SK-N-SH (cell line): Measurements from ENCODE around the gene STAT6. TPM values are rescaled to one million over a fixed set of nuclear protein-coding genes. Genes with fewer than 3 reads are reported as not detected.

Experiments used
- CTCF ChIA-PET: fragments of 300-600, 350-600 bp; formaldehyde crosslinking; extraction: SDS; loops from one replicate; lab custom pipeline; 2021; lab: Yijun Ruan, JAX
- POLR2A ChIA-PET: fragments of 350-600 bp; sonication (Branson Sonifier 250); formaldehyde crosslinking; extraction: SDS; loops from one replicate; lab custom pipeline; 2020; ENCODE audit warnings: antibody characterized with exemption, inconsistent platforms; lab: Yijun Ruan, JAX
- DNase-seq: peaks from one replicate; pipeline ENCODE4 v3.0.0; 2012
- H2AFZ ChIP-seq: fragments of 200-600 bp; sonication (generic); 2 replicates; pipeline ENCODE4 v1.8.1; 2016; ENCODE audit warnings: antibody characterized with exemption, mild to moderate bottlenecking, low read depth
- H3F3A ChIP-seq: fragments of 200-600 bp; sonication (generic); replicated peaks from 2 replicates; pipeline ENCODE3; 2016; ENCODE audit warnings: antibody characterized with exemption, mild to moderate bottlenecking; ENCODE audit not compliant: insufficient read depth
- H3K27ac ChIP-seq, 2 experiments: fragments of 200-500 bp in 1 of 2; fragments of 200-600 bp in 1 of 2; sonication (Bioruptor generic) in 1 of 2; sonication (generic), shearing (Covaris generic) in 1 of 2; 2 replicates each; pipeline versions ENCODE4 v1.5.1 to v1.6.1; 2014 to 2016; ENCODE audit warnings: low read depth in 2 of 2, inconsistent platforms in 1 of 2, low read length in 1 of 2, mild to moderate bottlenecking in 1 of 2, mixed read lengths in 1 of 2
- H3K27me3 ChIP-seq: fragments of 200-600 bp; sonication (generic), shearing (Covaris generic); 2 replicates; pipeline ENCODE4 v1.6.1; 2016; ENCODE audit warnings: mixed run types; ENCODE audit not compliant: insufficient read depth
- H3K36me3 ChIP-seq, 2 experiments: fragments of 200-500 bp in 1 of 2; fragments of 200-600 bp in 1 of 2; sonication (Bioruptor generic) in 1 of 2; sonication (generic) in 1 of 2; replicated peaks in 1 of 2; 2 replicates each; pipeline versions ENCODE3 to v1.5.1; 2014 to 2016; ENCODE audit warnings: low read length in 1 of 2, mild to moderate bottlenecking in 1 of 2; ENCODE audit not compliant: insufficient read depth in 2 of 2, control insufficient read depth in 1 of 2
- H3K4me1 ChIP-seq, 2 experiments: fragments of 200-500 bp in 1 of 2; fragments of 200-600 bp in 1 of 2; sonication (Bioruptor generic) in 1 of 2; sonication (generic), shearing (Covaris generic) in 1 of 2; 2 replicates each; pipeline versions ENCODE4 v1.5.1 to v1.6.1; 2014 to 2016; ENCODE audit warnings: low read depth in 1 of 2, low read length in 1 of 2, mixed run types in 1 of 2; ENCODE audit not compliant: insufficient read depth in 2 of 2, control insufficient read depth in 1 of 2
- H3K4me2 ChIP-seq: fragments of 200-600 bp; sonication (generic), shearing (Covaris generic); 2 replicates; pipeline ENCODE4 v1.6.1; 2017; ENCODE audit warnings: mixed run types
- H3K4me3 ChIP-seq, 2 experiments: fragments of 200-500 bp in 1 of 2; fragments of 200-600 bp in 1 of 2; sonication (Bioruptor generic) in 1 of 2; sonication (generic), shearing (Covaris generic) in 1 of 2; 2 replicates each; pipeline versions ENCODE4 v1.5.1 to v1.8.1; 2014 to 2016; ENCODE audit warnings: low read depth in 2 of 2, inconsistent platforms in 1 of 2, low read length in 1 of 2, mild to moderate bottlenecking in 1 of 2, mixed read lengths in 1 of 2, moderate library complexity in 1 of 2
- H3K79me2 ChIP-seq: fragments of 200-600 bp; sonication (generic); 2 replicates; pipeline ENCODE4 v1.8.1; 2017; ENCODE audit warnings: mild to moderate bottlenecking; ENCODE audit not compliant: insufficient read depth
- H3K9ac ChIP-seq: fragments of 200-600 bp; sonication (generic); 2 replicates; pipeline ENCODE4 v1.6.1; 2017; ENCODE audit warnings: mixed run types
- H3K9me2 ChIP-seq: fragments of 200-600 bp; sonication (generic); 2 replicates; pipeline ENCODE4 v1.6.1; 2017; ENCODE audit warnings: mixed run types
- H3K9me3 ChIP-seq: fragments of 200-600 bp; sonication (generic); 2 replicates; pipeline ENCODE4 v1.6.1; 2017; ENCODE audit warnings: mixed run types, mild to moderate bottlenecking, moderate library complexity
- H4K20me1 ChIP-seq: fragments of 200-600 bp; sonication (generic); 2 replicates; pipeline ENCODE4 v1.6.1; 2017; ENCODE audit warnings: mild to moderate bottlenecking, mixed run types; ENCODE audit not compliant: insufficient read depth
- CTCF ChIP-seq: fragments of 200-600 bp; sonication (generic); IDR thresholded peaks from 2 replicates; pipeline ENCODE4 v1.6.1; 2017; ENCODE audit warnings: antibody characterized with exemption, mild to moderate bottlenecking, moderate library complexity
- FOXM1 ChIP-seq: IDR thresholded peaks from 2 replicates; pipeline ENCODE4 v1.4.0; 2012; ENCODE audit warnings: low read depth, mild to moderate bottlenecking
- IRF3 ChIP-seq: fragments of 150-350 bp; IDR thresholded peaks from 2 replicates; pipeline ENCODE4 v1.6.1; 2016; ENCODE audit warnings: mild to moderate bottlenecking, low read depth, low read length
- MXI1 ChIP-seq: IDR thresholded peaks from 2 replicates; pipeline ENCODE4 v1.6.1; 2012; ENCODE audit warnings: mild to moderate bottlenecking, low read depth, low read length, improper control_type of control experiment
- NRF1 ChIP-seq: IDR thresholded peaks from 2 replicates; pipeline ENCODE4 v1.6.1; 2012; ENCODE audit warnings: low read depth, mild to moderate bottlenecking, low read length
- PBX3 ChIP-seq: IDR thresholded peaks from 2 replicates; pipeline ENCODE4; 2012
- POLR2AphosphoS5 ChIP-seq: IDR thresholded peaks from 2 replicates; pipeline ENCODE4 v1.6.1; 2012; ENCODE audit warnings: low read depth, low read length
- RCOR1 ChIP-seq: fragments of 150-350 bp; IDR thresholded peaks from 2 replicates; pipeline ENCODE4 v1.6.1; 2017; ENCODE audit warnings: antibody characterized with exemption, low read length
- RXRA ChIP-seq: IDR thresholded peaks from 2 replicates; pipeline ENCODE4 v1.4.0; 2012; ENCODE audit warnings: low read depth, mild to moderate bottlenecking, borderline replicate concordance
- SMC3 ChIP-seq: IDR thresholded peaks from 2 replicates; pipeline ENCODE4 v1.6.1; 2012; ENCODE audit warnings: low read depth, low read length, improper control_type of control experiment
- TCF12 ChIP-seq: IDR thresholded peaks from 2 replicates; pipeline ENCODE4 v1.4.0; 2012
- USF2 ChIP-seq: fragments of 150-350 bp; IDR thresholded peaks from 2 replicates; pipeline ENCODE4 v1.6.1; 2017; ENCODE audit warnings: antibody characterized with exemption, low read length, low read depth, borderline replicate concordance
- YY1 ChIP-seq: IDR thresholded peaks from 2 replicates; pipeline ENCODE4 v1.4.0; 2012; ENCODE audit warnings: low read depth, mild to moderate bottlenecking
- WGBS: methylation state at CpG from one replicate; pipeline ENCODE4 v1.1.6; 2017; ENCODE audit warnings: low lambda C conversion rate; 5-methylcytosine and 5-hydroxymethylcytosine counted together
- polyA plus RNA-seq, 3 experiments: library from polyadenylated mRNA; depleted of rRNA; stranded (reverse); fragments of >200 nt; gene quantifications; 2 replicates each; pipeline ENCODE4 v1.2.3, GENCODE V29; 2012

Gene STAT6
- polyA plus RNA-seq, 1 of the 3 experiments (the other 2 are of a cell fraction), result 0.15 TPM

- H3K79me2 ChIP-seq, result no peaks in the 10 kb centered on the region
- CTCF ChIA-PET, result interaction anchor here (0.6 to 8.6 kb wide), 6 partner anchors 13 to 206 kb away, joined by 3 to 81 read pairs (median 5); partner anchors contain the start of gene ZBTB39
- H3K9me2 ChIP-seq, result no peaks in the 10 kb centered on the region
- no peak overlapping the region for H3K27ac ChIP-seq
- no peaks in the 10 kb centered on the region for H4K20me1 ChIP-seq
- H3K9me3 ChIP-seq, result no peaks in the 10 kb centered on the region
- H3F3A ChIP-seq, result no peaks in the 10 kb centered on the region
- 13% methylated on average over 1 of the region's 1 CpG for WGBS
- POLR2A ChIA-PET, result no interaction called here
- no peaks in the 10 kb centered on the region for H3K4me1 ChIP-seq
- H3K27me3 ChIP-seq, result no peaks in the 10 kb centered on the region; the same call in 1 of the 2 replicates
- DNase-seq, result no peak
- no peak overlapping the region for H3K4me3 ChIP-seq
- H2AFZ ChIP-seq, result no peak overlapping the region
- H3K36me3 ChIP-seq, result no peaks in the 10 kb centered on the region
- H3K9ac ChIP-seq, result no peak overlapping the region
- no peak overlapping the region for H3K4me2 ChIP-seq
- TF ChIP-seq FOXM1 (no peak), YY1 (no peak), TCF12 (no peak), USF2 (no peak), MXI1 (no peak), POLR2AphosphoS5 (no peak), SMC3 (no peak), IRF3 (no peak), CTCF (no peak), RXRA (no peak), NRF1 (no peak), PBX3 (no peak), RCOR1 (no peak)
Measured at GRCh38 chr12:57047981-57048380, 63.2 kb downstream of the STAT6 start.
